CD14-positive monocyte (primary cell): ENCODE measurements around the gene ATG4D. TPM values are rescaled to one million over a fixed set of nuclear protein-coding genes. Genes with fewer than 3 reads are reported as not detected.
A peak's percentile ranks its signal among the peaks of the same experiment; 100 is the strongest.

ENCODE experiments used
- DNase-seq, 3 donors: peaks; one replicate each; pipeline ENCODE4 v3.0.0-alpha.2; 2011 to 2022
- H2AFZ ChIP-seq: 2 replicates; pipeline ENCODE4 v1.6.0; 2012; ENCODE audit warnings: mild to moderate bottlenecking, low read depth, low read length, inconsistent platforms; ENCODE audit not compliant: insufficient read depth, poor library complexity, severe bottlenecking
- H3K27ac ChIP-seq, 2 donors: 1 replicate in 1 of 2; 2 replicates in 1 of 2; pipeline ENCODE4 v1.5.1; 2012 to 2013; ENCODE audit warnings: low read length in 2 of 2, control low read depth in 1 of 2, inconsistent platforms in 1 of 2, low read depth in 1 of 2, mild to moderate bottlenecking in 1 of 2
- H3K27me3 ChIP-seq, 2 donors: one replicate each; pipeline versions ENCODE4 v1.6.0 to v1.6.1; 2011 to 2013; ENCODE audit warnings: low read length in 2 of 2; ENCODE audit not compliant: control insufficient read depth in 2 of 2, insufficient read depth in 2 of 2
- H3K36me3 ChIP-seq, 2 donors: replicated peaks in 1 of 2; 1 replicate in 1 of 2; 2 replicates in 1 of 2; pipeline versions ENCODE4 v1.5.1 to v1.6.1; 2012 to 2013; ENCODE audit warnings: low read length in 2 of 2, control low read depth in 1 of 2, inconsistent platforms in 1 of 2, mild to moderate bottlenecking in 1 of 2; ENCODE audit not compliant: insufficient read depth in 2 of 2, control insufficient read depth in 1 of 2
- H3K4me1 ChIP-seq, 2 donors: 1 replicate in 1 of 2; 2 replicates in 1 of 2; pipeline versions ENCODE4 v1.5.1 to v1.6.1; 2012 to 2013; ENCODE audit warnings: low read length in 2 of 2, control low read depth in 1 of 2, inconsistent platforms in 1 of 2, mild to moderate bottlenecking in 1 of 2, moderate library complexity in 1 of 2; ENCODE audit not compliant: insufficient read depth in 2 of 2, control insufficient read depth in 1 of 2
- H3K4me2 ChIP-seq: replicated peaks from 2 replicates; pipeline ENCODE3; 2012; ENCODE audit warnings: low read length, moderate library complexity, mild to moderate bottlenecking; ENCODE audit not compliant: poor library complexity, severe bottlenecking; ENCODE audit errors: extremely low read depth
- H3K4me3 ChIP-seq, 3 experiments: fragments of 200-600 bp in 1 of 3; sonication (generic) in 1 of 3; replicated peaks in 1 of 3; 1 replicate in 2 of 3; 2 replicates in 1 of 3; pipeline ENCODE4 v1.5.1; 2011 to 2013; ENCODE audit warnings: low read length in 3 of 3, mild to moderate bottlenecking in 3 of 3, control low read depth in 2 of 3, low read depth in 2 of 3, inconsistent platforms in 1 of 3, moderate library complexity in 1 of 3
- H3K79me2 ChIP-seq: 2 replicates; pipeline ENCODE4 v1.6.0; 2012; ENCODE audit warnings: mild to moderate bottlenecking, control low read depth, inconsistent platforms, low read length, moderate library complexity; ENCODE audit not compliant: insufficient read depth
- H3K9ac ChIP-seq: 2 replicates; pipeline ENCODE4 v1.6.0; 2017; ENCODE audit warnings: low read length, mild to moderate bottlenecking; ENCODE audit not compliant: insufficient read depth, poor library complexity, severe bottlenecking
- H3K9me3 ChIP-seq, 2 donors: replicated peaks in 1 of 2; 1 replicate in 1 of 2; 2 replicates in 1 of 2; pipeline versions ENCODE4 v1.5.1 to v1.6.1; 2012 to 2013; ENCODE audit warnings: low read length in 2 of 2, control low read depth in 1 of 2; ENCODE audit not compliant: control insufficient read depth in 1 of 2, insufficient read depth in 1 of 2
- H4K20me1 ChIP-seq: 2 replicates; pipeline ENCODE4 v1.6.0; 2012; ENCODE audit warnings: mild to moderate bottlenecking, low read length, control low read depth, moderate library complexity; ENCODE audit not compliant: insufficient read depth
- H3K27ac Mint-ChIP-seq, 7 donors: one replicate each; pipeline ENCODE4 v1.8.0; 2020; ENCODE audit warnings: mild to moderate bottlenecking in 7 of 7, mixed read lengths in 7 of 7, moderate library complexity in 6 of 7, inconsistent platforms in 2 of 7
- H3K27me3 Mint-ChIP-seq, 3 donors: one replicate each; pipeline ENCODE4 v1.8.0; 2021 to 2022; ENCODE audit warnings: low read depth in 3 of 3, mild to moderate bottlenecking in 3 of 3, mixed read lengths in 3 of 3, moderate library complexity in 3 of 3, inconsistent platforms in 1 of 3
- H3K36me3 Mint-ChIP-seq, 2 donors: one replicate each; pipeline ENCODE4 v1.8.0; 2020; ENCODE audit warnings: mixed read lengths in 2 of 2, inconsistent platforms in 1 of 2, mild to moderate bottlenecking in 1 of 2
- H3K4me1 Mint-ChIP-seq: one replicate; pipeline ENCODE4 v1.8.0; 2020; ENCODE audit warnings: mild to moderate bottlenecking, mixed read lengths
- H3K4me3 Mint-ChIP-seq, 2 donors: one replicate each; pipeline ENCODE4 v1.8.0; 2020; ENCODE audit warnings: mild to moderate bottlenecking in 2 of 2, mixed read lengths in 2 of 2, moderate library complexity in 1 of 2
- H3K9me3 Mint-ChIP-seq, 7 donors: one replicate each; pipeline ENCODE4 v1.8.0; 2020 to 2022; ENCODE audit warnings: mixed read lengths in 7 of 7, mild to moderate bottlenecking in 6 of 7, moderate library complexity in 6 of 7, inconsistent platforms in 2 of 7
- WGBS: methylation state at CpG from one replicate; pipeline ENCODE4 v1.1.5; 2013; ENCODE audit warnings: missing lambda C conversion rate; ENCODE audit not compliant: insufficient coverage; 5-methylcytosine and 5-hydroxymethylcytosine counted together
- intact Hi-C, 2 donors: fragments of 100-400 bp; cut with micrococcal nuclease; formaldehyde crosslinking; loops; one replicate each; pipeline versions ENCODE4 v1.15.0 to v1.15.1; 2023
- polyA plus RNA-seq, 3 donors: library from polyadenylated mRNA; depleted of rRNA in 1 of 3; unstranded in 2 of 3; stranded (reverse) in 1 of 3; fragments of 300-500 nt in 2 of 3; fragments of >200 nt in 1 of 3; fragmentation: Illumina TruSeq in 2 of 3; gene quantifications; 1 replicate in 2 of 3; 2 replicates in 1 of 3; pipeline ENCODE4 v1.2.3, GENCODE V29; 2012 to 2021
- TF ChIP-seq, protein P1 (sequence below): fragments of 200-600 bp; IDR thresholded peaks from one replicate; pipeline ENCODE4 v1.8.0; 2022; ENCODE audit warnings: antibody characterized with exemption, mild to moderate bottlenecking

ATG4D gene
- polyA plus RNA-seq, 3 donors, result 10.7 to 52.8 (median 11.9) TPM

- Mint-ChIP-seq H3K4me1 (peaks cover 26% of the 10 kb centered on the region), H3K27ac (peak overlapping the region in 2 of 7 donors; percentile 43 to 58), H3K36me3 (peaks cover 33 to 52% of the 10 kb centered on the region in 2 donors), H3K27me3 (peaks cover 0 to 4% (median 2%) of the 10 kb centered on the region in 3 donors), H3K4me3 (no peak overlapping the region), H3K9me3 (no peaks in the 10 kb centered on the region)
- H3K4me3 ChIP-seq, result no peak overlapping the region
- no peak overlapping the region for H3K9ac ChIP-seq
- H3K4me1 ChIP-seq, result peaks cover 12 to 28% of the 10 kb centered on the region in 2 donors
- H3K79me2 ChIP-seq, result peaks cover 83% of the 10 kb centered on the region
- no peaks in the 10 kb centered on the region for H3K27me3 ChIP-seq
- no peak for DNase-seq
- H3K36me3 ChIP-seq, result peaks cover 40 to 56% of the 10 kb centered on the region in 2 donors
- no peaks in the 10 kb centered on the region for H3K9me3 ChIP-seq
- H3K4me2 ChIP-seq, result no peak overlapping the region
- H4K20me1 ChIP-seq, result peaks cover 31% of the 10 kb centered on the region
- peak overlapping the region in 1 of 2 donors; percentile 26 for H3K27ac ChIP-seq
- 96% methylated on average over 23 of the region's 24 CpGs for WGBS
- no peak overlapping the region for H2AFZ ChIP-seq
- TF ChIP-seq, protein P1, sequence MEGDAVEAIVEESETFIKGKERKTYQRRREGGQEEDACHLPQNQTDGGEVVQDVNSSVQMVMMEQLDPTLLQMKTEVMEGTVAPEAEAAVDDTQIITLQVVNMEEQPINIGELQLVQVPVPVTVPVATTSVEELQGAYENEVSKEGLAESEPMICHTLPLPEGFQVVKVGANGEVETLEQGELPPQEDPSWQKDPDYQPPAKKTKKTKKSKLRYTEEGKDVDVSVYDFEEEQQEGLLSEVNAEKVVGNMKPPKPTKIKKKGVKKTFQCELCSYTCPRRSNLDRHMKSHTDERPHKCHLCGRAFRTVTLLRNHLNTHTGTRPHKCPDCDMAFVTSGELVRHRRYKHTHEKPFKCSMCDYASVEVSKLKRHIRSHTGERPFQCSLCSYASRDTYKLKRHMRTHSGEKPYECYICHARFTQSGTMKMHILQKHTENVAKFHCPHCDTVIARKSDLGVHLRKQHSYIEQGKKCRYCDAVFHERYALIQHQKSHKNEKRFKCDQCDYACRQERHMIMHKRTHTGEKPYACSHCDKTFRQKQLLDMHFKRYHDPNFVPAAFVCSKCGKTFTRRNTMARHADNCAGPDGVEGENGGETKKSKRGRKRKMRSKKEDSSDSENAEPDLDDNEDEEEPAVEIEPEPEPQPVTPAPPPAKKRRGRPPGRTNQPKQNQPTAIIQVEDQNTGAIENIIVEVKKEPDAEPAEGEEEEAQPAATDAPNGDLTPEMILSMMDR, result no peak
- intact Hi-C loops, result loop anchor here (5.0 to 10.0 kb wide), 3 partner anchors 195 to 565 kb away; partner anchors contain the start of gene OLFM2 (in 1 of the 2)
These were observed 44.0 kb upstream of the ATG4D start for GRCh38 chr19:10499550-10500246.

DNA sequence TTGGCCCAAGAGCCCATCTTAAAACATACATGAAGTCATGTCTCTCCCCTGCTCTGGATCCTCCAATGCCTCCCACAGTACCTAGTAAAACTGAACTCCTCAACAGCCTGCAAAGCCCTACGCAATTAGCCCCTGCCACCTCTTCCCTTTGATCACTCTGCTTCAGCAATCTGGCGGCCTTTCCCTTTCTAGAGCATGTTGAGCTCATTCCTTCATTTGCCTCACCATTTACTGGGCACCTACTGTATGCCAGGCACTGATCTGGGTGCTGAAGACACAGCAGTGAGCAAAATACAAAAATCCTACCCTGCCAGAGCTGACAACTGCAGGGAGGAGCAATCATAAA lies 43.5 kb upstream of the ATG4D start:
- Histone ChIP-seq H2AFZ (no peak overlapping the region), H4K20me1 (peaks cover 31% of the 10 kb centered on the region), H3K79me2 (peaks cover 78% of the 10 kb centered on the region), H3K9ac (no peak overlapping the region), H3K9me3 (no peaks in the 10 kb centered on the region), H3K4me3 (no peak overlapping the region), H3K27me3 (no peaks in the 10 kb centered on the region), H3K36me3 (peaks cover 36 to 51% of the 10 kb centered on the region in 2 donors), H3K4me1 (peaks cover 12 to 28% of the 10 kb centered on the region in 2 donors), H3K27ac (no peak overlapping the region), H3K4me2 (no peak overlapping the region)
- DNase-seq, result no peak
- Mint-ChIP-seq H3K4me3 (no peak overlapping the region), H3K9me3 (no peaks in the 10 kb centered on the region), H3K27me3 (peaks cover 0 to 4% (median 2%) of the 10 kb centered on the region in 3 donors), H3K4me1 (peaks cover 26% of the 10 kb centered on the region), H3K27ac (peak overlapping the region in 5 of 7 donors; percentile 9 to 57 (median 30)), H3K36me3 (peaks cover 28 to 47% of the 10 kb centered on the region in 2 donors)
- intact Hi-C loops, result loop anchor here (5.0 to 10.0 kb wide), 3 partner anchors 195 to 565 kb away; partner anchors contain the start of gene OLFM2 (in 1 of the 2)
- TF ChIP-seq, protein P1, result no peak
- 100% methylated on average over 2 of the region's 2 CpGs for WGBS
